ENCODE data around the gene THAP5.

DNA sequence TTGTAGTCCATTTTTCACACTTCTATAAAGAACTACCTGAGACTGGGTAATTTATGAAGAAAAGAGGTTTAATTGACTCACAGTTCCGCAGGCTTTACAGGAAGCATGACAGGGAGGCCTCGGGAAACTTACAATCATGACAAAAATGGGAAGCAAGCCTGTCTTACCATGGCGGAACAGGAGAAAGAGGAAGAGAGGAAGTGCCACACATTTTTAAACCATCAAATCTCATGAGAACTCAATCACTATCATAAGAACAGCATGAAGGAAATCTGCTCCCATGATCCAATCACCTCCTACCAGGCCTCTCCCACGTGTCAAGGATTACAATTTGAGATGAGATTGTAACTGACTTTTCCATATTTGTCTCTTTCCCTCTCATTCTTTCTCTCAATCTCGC, 34.2 kb downstream of the THAP5 start:
- TF ChIP-seq POLR2AphosphoS5 (IDR thresholded peaks at IDR 0.05), result no peak
- TF ChIP-seq POLR2A (IDR thresholded peaks at IDR 0.05), result no peak
- TF ChIP-seq, protein P1, sequence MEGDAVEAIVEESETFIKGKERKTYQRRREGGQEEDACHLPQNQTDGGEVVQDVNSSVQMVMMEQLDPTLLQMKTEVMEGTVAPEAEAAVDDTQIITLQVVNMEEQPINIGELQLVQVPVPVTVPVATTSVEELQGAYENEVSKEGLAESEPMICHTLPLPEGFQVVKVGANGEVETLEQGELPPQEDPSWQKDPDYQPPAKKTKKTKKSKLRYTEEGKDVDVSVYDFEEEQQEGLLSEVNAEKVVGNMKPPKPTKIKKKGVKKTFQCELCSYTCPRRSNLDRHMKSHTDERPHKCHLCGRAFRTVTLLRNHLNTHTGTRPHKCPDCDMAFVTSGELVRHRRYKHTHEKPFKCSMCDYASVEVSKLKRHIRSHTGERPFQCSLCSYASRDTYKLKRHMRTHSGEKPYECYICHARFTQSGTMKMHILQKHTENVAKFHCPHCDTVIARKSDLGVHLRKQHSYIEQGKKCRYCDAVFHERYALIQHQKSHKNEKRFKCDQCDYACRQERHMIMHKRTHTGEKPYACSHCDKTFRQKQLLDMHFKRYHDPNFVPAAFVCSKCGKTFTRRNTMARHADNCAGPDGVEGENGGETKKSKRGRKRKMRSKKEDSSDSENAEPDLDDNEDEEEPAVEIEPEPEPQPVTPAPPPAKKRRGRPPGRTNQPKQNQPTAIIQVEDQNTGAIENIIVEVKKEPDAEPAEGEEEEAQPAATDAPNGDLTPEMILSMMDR (IDR thresholded peaks at IDR 0.05 in 8 of 11, conservative IDR thresholded peaks at IDR 0.05 in 3 of 11), result no peak
